Measurements from ENCODE around the gene DBF4B. TPM values are rescaled to one million over a fixed set of nuclear protein-coding genes. Genes with fewer than 3 reads are reported as not detected.

Gene DBF4B
- total RNA-seq, 2 donors from 2014 or later, result 3.6 to 5.6 TPM

DNA sequence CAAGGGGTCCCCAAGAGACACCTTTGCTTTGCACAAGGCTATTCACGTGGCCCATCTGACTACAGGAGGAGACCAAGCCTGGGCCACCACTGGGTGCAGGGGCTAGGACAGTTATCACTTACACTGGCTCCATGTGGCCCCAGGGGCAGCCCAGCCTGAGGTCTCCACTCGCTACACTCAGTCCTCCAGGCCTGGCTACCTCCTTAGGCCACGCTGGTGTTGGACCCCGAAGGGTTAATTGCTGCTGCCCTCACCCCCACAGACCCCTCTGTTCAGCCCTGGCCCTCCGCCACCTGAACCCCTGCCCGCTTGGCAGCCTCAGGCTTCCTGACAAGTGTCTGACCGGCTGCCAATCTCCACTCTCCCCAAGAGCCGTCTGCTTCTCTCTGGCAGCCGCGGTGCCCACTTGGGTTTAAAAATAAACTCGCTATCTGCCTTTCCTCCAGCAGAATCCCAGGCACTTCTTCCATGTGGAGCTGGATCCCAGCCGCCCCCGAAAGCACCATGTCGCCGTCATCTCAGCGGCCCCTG is 78.2 kb downstream of the DBF4B start:
- ATAC-seq (peak; percentile 77 to 83), DNase-seq (peak; percentile 65)
- intact Hi-C loops (cut with DNase I), result no loop called here

DNA sequence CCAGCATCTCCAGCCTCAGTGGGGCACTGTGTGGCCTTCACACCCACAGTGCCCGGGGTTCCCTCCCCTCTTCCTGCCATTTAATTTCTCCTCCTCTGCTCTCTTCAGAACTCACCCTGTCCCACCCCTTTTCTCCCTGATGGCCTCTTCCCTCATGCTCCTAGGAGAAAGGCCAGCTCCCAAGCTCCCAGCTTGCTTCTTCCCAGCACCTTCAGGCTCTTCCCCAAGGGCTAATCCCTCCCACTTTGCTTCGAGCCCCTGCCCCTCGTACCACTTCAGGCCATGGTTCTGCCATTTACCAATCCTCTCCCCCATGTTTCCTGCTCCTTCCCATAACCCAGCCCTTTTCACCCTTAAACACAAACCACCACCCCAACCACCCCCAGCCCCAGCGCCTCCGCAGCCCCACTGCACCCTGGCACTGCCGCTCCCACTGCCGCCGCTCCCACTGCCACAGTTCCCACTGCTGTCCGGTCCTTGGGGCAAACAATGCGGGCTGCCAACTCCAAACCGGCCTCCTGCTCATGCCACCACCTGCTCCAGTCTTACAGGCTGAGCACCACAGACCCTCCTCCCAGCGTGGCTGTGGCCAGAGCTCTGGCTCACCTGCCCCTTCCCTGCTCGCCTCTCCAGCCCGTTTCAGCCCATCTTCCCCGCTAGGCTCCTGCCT is 78.9 kb downstream of the DBF4B start:
- DNase-seq, result no peak
- ATAC-seq, result peak; percentile 9 to 35
- intact Hi-C loops (cut with DNase I), result no loop called here

DNA sequence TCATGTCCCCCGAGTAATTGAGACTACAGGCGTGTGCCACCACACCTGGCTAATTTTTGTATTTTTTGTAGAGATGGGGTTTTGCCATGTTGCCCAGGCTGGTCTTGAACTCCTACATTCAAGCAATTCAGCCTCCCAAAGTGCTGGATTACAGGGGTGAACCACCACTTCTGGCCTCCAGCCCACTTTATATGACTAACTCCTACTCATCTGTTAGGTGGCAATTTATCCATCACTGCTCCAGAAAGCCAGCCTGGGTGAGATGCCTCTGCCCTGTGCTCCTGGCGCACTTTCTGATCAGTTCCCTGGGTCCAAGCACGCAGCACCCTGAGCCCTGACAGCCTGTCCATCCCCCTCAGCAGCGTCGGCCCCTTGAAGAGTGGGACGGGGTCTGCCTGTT is 79.7 kb downstream of the DBF4B start:
- intact Hi-C loops (cut with DNase I), result no loop called here
- no peak for ATAC-seq
- no peak for DNase-seq

DNA sequence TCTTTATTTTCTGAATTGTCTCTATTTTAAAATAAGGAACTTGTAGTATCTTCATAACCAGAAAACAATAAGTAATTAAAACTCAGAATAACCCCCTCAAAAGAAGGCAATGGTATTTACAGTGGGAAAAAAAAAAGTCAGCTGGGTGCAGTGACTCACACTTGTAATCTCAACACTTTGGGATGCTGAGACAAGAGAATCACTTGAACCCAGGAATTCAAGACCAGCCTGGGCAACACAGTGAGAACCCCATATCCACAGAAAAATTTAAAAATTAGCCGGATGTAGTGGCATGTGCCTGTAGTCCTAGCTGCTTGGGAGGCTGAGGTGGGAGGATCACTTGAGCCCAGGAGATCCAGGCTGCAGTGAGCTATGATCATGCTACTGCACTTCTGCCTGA is 83.8 kb downstream of the DBF4B start:
- ATAC-seq (no peak), DNase-seq (no peak)
- intact Hi-C loops (cut with DNase I), result no loop called here

DNA sequence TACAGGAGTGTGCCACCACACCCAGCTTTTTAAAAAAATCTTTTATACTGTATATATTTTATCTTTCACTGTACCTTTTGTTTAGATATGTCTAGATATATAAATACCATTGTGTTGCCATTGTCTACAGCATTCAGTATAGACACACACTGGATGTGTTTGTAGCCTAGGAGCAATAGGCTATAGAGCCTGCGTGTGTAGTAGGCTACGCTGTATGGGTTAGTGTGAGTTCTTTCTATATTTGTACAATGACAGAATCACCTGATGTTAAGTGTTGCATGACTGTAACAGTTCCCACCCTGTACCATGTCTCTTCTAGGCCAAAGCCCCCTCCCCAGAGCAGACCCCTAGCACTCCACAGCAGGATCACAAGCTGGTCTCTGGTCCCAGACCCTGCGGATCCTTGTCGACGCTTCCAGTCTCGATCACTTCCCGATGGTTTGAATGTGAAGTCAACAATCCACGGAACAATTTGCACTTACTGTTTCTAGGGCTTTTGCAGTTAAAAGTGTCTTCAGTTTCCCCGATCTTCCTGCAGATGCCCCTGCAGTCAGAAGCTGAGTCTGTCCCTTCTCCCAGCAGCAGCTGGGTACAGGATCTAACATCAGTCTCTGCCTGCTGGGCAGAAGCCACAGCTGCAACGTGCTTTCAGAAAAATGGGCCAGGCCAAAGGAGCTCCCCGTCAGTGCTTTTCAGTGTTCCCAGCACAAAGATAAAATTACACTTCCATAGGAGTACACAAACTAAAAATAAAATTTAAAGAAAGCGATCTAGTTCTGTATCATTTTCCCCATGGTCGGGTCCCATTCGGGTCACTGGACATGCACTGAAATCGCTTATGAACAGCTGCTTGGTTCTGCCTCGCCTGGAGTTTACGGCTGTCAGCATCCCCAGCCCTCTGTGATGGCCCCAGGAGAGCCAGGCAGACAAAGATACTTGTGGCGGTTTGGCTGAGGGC is 85.7 kb downstream of the DBF4B start:
- intact Hi-C loops (cut with DNase I), result no loop called here
- DNase-seq (no peak), ATAC-seq (peak; percentile 36 to 46)

DNA sequence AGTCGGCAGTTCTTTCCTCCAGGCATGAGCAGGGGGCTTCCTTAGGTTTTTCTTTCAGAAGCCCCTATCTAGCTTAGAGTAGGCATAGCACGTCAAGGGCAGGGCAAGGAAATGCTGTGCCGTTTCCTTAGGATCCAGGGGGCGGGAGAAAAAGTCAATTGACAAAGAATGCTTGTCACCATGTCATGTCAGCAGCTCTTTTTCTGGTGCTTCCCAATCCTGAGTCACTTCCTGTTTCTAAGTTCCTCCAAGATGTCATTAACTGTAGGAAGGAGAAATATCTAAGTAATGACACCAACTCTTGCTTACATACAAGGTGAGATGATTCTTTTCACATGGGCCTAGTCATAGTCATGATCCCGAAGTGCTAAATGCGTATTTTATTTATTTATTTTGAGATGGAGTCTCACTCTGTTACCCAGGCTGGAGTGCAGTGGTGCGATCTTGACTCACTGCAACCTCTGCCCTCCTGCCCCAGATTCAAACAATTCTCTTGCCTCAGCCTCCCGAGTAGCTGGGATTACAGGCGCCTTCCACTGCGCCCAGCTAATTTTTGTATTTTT is 86.5 kb downstream of the DBF4B start:
- intact Hi-C loops (cut with DNase I), result no loop called here
- ATAC-seq, result peak; percentile 54 to 59
- DNase-seq, result no peak

DNA sequence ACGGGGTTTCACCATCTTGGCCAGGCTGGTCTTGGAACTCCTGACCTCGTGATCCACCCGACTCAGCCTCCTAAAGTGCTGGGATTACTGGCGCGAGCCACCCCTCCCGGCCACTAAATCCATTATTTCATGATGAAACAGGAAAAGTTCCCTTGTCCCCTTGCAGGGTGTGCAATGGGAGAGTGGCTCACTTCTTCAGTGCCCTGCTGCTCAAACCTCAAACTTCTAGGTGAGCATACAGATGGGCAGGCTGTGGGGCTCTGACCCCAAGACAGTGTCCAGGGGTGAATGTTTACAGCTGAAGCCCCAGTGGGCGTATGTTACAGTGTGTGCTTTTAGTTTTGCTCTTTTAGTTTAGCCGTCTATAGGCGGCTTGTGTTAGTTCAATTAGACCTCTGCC is 87.0 kb downstream of the DBF4B start:
- ATAC-seq, result peak in 1 of 2 donors; percentile 3
- no peak for DNase-seq
- intact Hi-C loops (cut with DNase I), result no loop called here

DNA sequence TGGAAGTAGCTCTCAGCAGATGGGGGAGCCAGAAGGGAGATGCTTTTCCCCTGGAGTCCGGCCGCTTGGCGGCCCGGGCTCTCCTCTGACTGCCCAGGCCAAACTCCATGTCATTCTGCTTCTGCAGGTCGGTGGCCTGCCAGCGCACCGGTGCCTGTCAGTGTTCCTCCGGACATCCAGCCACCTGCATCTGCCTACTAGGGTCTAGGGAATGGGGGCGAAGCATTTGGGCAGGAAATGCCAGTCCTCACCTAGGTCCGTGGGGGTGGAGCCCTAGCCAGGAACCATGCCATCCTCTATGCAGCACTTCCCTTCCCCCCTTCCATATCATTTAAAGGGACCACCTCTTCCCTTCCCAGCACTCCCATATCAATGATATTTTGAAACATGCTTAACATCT is 87.5 kb downstream of the DBF4B start:
- intact Hi-C loops (cut with DNase I), result no loop called here
- DNase-seq (no peak), ATAC-seq (no peak)

DNA sequence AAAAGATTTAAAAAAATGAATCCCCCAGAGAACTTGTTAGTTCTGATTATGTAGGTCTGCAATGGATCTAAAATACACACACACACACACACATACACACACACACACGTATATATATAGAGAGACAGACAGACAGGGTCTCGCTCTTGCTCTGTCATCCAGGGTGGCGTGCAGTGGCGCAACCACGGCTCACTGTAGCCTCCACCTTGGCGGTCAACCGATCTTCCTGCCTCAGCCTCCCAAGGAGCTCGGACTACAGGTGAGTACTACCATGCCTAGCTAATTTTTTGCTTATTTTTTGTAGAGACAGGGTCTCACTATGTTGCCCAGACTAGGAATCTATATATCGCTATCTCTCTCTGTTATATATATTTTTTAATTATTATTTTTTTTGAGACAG is 88.3 kb downstream of the DBF4B start:
- ATAC-seq, result no peak
- intact Hi-C loops (cut with DNase I), result no loop called here

DNA sequence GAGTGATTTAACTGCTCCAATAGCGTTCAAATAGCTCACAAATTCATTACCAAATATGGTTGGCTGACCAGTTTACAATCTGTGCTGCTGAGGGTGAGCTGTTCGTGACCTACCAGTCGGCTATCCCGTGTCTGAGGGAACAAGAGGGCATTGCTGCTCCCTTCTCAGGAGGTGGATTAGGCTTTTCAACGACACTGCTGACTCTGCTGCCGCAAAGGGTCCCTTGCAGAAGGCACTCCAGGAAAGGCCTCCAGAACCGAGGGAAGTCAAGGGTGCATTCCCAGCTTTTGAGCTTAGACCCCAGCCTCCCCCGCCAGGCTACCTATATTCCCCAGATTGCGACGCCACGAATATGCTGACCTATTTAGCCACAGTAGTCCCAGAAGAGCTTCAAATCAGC is 89.3 kb downstream of the DBF4B start:
- intact Hi-C loops (cut with DNase I), result no loop called here
- ATAC-seq (peak; percentile 39 to 56), DNase-seq (no peak)

More for the DNA sequence above, 88.3 kb downstream of the DBF4B start:
- no peak for DNase-seq

DNA sequence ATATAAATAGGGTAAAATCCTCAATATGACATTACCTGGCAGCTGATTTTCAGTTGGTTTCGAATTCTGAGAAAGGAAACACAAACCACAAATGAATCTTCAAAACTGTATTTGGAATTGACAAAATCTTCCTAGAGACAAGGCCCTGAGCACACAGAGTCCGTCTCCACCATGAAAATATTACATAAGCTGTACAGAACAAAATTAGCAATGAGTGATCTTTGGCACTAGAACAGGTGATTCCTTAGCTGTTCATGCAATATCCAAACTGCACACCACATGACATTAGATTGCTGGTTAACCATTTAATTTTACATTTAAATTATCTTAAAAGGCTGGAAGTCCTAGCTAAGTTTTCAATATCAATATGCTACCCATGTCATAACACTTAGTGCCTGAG is 89.9 kb downstream of the DBF4B start:
- intact Hi-C loops (cut with DNase I), result no loop called here
- DNase-seq (no peak), ATAC-seq (peak in 1 of 2 donors; percentile 24)

Other genes with a start within 250 kb of the DBF4B start
- 10 to 100 TPM; 20.8 to 28.9 TPM for gene GPATCH8, start 205.3 kb upstream of the DBF4B start, total RNA-seq
- 1 to 10 TPM; 3.0 to 4.3 TPM for gene FZD2, start 151.2 kb upstream of the DBF4B start, total RNA-seq
- under 1 TPM in 1 of 2 donors, not detected in 1; 0.10 TPM for gene MEIOC, start 52.2 kb upstream of the DBF4B start, total RNA-seq
- gene CCDC43, start 18.9 kb upstream of the DBF4B start, total RNA-seq, result 10 to 100 TPM; 20.3 to 23.7 TPM
- gene ADAM11, start 50.3 kb downstream of the DBF4B start, total RNA-seq, result 10 to 100 TPM; 19.5 to 28.0 TPM
- 10 to 100 TPM; 28.5 to 38.5 TPM for gene GJC1, start 121.6 kb downstream of the DBF4B start, total RNA-seq
- 10 to 100 TPM; 11.6 to 14.1 TPM for gene HIGD1B, start 139.2 kb downstream of the DBF4B start, total RNA-seq
- 10 to 100 TPM; 59.0 to 66.1 TPM for gene EFTUD2, start 190.8 kb downstream of the DBF4B start, total RNA-seq
- gene GFAP, start 206.8 kb downstream of the DBF4B start, total RNA-seq, result 1 to 10 TPM; 2.3 to 4.0 TPM
- under 1 TPM; 0.16 to 0.85 TPM for gene KIF18B, start 239.1 kb downstream of the DBF4B start, total RNA-seq

Data from left cardiac atrium (tissue), 4 donors.